Measurements from ENCODE around the gene TOMM34. TPM values are rescaled to one million over a fixed set of nuclear protein-coding genes. Genes with fewer than 3 reads are reported as not detected.

The TOMM34 gene
- 40.1 and 40.9 TPM in 2 replicates for total RNA-seq
- long read RNA-seq, transcript TOMM34-201 (7 exons, 2,062 nt) = major isoform, 345 of 386 reads
- long read RNA-seq, partial matches to known transcripts = 9 of 386 reads
- long read RNA-seq, other reads (novel, unspliced or antisense) = 32 of 386 reads

DNA sequence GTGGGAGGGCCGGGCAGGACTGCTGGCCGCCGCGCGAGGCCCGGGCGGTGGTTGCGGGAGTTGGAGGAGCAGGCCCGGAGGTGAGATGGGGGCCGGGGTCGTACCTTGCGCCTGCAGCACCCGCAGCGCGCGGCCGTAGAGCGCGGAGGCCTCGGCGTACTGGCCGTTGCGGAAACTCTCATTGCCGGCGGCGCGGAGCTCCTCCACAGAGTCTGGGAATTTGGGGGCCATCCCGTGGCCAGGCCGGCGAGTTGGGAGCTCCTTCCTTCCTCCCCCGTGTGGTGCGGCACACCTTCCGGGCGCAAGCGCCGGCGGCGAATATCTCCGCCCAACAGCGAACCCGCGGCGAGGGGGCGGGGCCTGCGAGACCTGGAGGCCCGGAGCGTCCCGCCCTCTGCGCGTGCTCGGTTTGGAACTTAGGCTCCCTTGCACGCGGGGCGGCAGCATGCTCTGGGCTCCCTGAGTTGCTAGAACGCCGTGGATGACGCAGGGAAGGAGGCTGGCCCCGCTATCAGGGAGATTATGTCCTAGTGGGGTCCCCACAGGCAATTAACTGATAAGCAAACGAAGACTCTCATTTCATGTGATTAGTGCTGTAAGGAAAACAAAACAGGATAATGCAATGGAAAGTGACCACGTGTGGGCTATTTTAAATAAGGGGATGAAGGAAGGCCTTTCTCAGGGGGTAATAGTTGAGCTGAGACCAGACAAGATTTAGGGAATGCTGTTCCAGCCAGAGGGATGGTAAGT, at the start of gene TOMM34:
Gene TOMM34, minus strand, starts transcription at position 295 of the 750 bp plus-strand sequence. Its CDS starts 64 bp downstream, at position 231.
- Mint-ChIP-seq H3K27ac (peak within 1 kb of the TSS; percentile 97), H3K4me3 (ENCODE audit: low read depth) (peak within 1 kb of the TSS; percentile 90), H3K27me3 (no peaks in the 10 kb centered on the region), H3K36me3 (ENCODE audit: insufficient read depth) (peaks cover 3% of the 10 kb centered on the region), H3K9me3 (ENCODE audit: low read depth) (no peaks in the 10 kb centered on the region), H3K4me1 (ENCODE audit: low read depth) (peaks cover 31% of the 10 kb centered on the region)
- TF ChIP-seq, protein P1, sequence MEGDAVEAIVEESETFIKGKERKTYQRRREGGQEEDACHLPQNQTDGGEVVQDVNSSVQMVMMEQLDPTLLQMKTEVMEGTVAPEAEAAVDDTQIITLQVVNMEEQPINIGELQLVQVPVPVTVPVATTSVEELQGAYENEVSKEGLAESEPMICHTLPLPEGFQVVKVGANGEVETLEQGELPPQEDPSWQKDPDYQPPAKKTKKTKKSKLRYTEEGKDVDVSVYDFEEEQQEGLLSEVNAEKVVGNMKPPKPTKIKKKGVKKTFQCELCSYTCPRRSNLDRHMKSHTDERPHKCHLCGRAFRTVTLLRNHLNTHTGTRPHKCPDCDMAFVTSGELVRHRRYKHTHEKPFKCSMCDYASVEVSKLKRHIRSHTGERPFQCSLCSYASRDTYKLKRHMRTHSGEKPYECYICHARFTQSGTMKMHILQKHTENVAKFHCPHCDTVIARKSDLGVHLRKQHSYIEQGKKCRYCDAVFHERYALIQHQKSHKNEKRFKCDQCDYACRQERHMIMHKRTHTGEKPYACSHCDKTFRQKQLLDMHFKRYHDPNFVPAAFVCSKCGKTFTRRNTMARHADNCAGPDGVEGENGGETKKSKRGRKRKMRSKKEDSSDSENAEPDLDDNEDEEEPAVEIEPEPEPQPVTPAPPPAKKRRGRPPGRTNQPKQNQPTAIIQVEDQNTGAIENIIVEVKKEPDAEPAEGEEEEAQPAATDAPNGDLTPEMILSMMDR (IDR thresholded peaks at IDR 0.05; ENCODE audit: unreplicated experiment) = no peak
- DNase-seq (ENCODE audit: low spot score, unreplicated experiment) = peak; percentile 87

- no peaks in the 10 kb centered on the region for H3K9me3 Mint-ChIP-seq (ENCODE audit: low read depth)
- TF ChIP-seq, protein P1 (IDR thresholded peaks at IDR 0.05; ENCODE audit: unreplicated experiment) = no peak
- no peaks in the 10 kb centered on the region for H3K27me3 Mint-ChIP-seq
- no peak for DNase-seq (ENCODE audit: low spot score, unreplicated experiment)
- no peaks in the 10 kb centered on the region for H3K4me1 Mint-ChIP-seq (ENCODE audit: low read depth)
- H3K36me3 Mint-ChIP-seq (ENCODE audit: insufficient read depth) = peaks cover 19% of the 10 kb centered on the region
- no peak overlapping the region for H3K27ac Mint-ChIP-seq
- no peak overlapping the region for H3K4me3 Mint-ChIP-seq (ENCODE audit: low read depth)
Measured at GRCh38 chr20:45008521-45009049, 48.4 kb upstream of the TOMM34 start.

- Mint-ChIP-seq H3K27ac (no peak overlapping the region), H3K4me1 (ENCODE audit: low read depth) (no peaks in the 10 kb centered on the region)
- DNase-seq (ENCODE audit: low spot score, unreplicated experiment) = no peak
Measured at GRCh38 chr20:44997668-44998067, 37.5 kb upstream of the TOMM34 start.

DNA sequence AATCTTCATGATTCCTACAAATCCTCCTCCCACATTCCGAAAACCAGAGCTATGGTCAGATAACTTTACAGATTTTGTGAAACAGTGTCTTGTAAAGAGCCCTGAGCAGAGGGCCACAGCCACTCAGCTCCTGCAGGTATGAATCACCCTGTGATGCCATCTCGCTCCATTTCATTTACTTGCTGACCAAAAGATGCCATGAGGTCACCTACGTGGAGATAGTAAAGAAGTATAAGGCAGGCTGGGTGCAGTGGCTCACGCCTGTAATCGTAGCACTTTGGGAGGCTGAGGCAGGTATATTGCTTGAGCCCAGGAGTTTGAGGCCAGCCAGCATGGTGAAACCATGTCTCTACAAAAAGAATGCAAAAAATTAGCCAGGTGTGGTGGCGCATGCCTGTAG, 37.0 kb upstream of the TOMM34 start:
- TF ChIP-seq, protein P1 (IDR thresholded peaks at IDR 0.05; ENCODE audit: unreplicated experiment) = no peak
- Mint-ChIP-seq H3K4me3 (ENCODE audit: low read depth) (no peak overlapping the region), H3K27me3 (no peaks in the 10 kb centered on the region), H3K4me1 (ENCODE audit: low read depth) (no peaks in the 10 kb centered on the region), H3K36me3 (ENCODE audit: insufficient read depth) (peaks cover 22% of the 10 kb centered on the region), H3K9me3 (ENCODE audit: low read depth) (no peaks in the 10 kb centered on the region), H3K27ac (no peak overlapping the region)
- no peak for DNase-seq (ENCODE audit: low spot score, unreplicated experiment)

More at GRCh38 chr20:44997668-44998067, 37.5 kb upstream of the TOMM34 start:
- Mint-ChIP-seq H3K36me3 (ENCODE audit: insufficient read depth) (peaks cover 22% of the 10 kb centered on the region), H3K4me3 (ENCODE audit: low read depth) (no peak overlapping the region), H3K9me3 (ENCODE audit: low read depth) (no peaks in the 10 kb centered on the region), H3K27me3 (no peaks in the 10 kb centered on the region)
- TF ChIP-seq, protein P1 (IDR thresholded peaks at IDR 0.05; ENCODE audit: unreplicated experiment) = no peak

DNA sequence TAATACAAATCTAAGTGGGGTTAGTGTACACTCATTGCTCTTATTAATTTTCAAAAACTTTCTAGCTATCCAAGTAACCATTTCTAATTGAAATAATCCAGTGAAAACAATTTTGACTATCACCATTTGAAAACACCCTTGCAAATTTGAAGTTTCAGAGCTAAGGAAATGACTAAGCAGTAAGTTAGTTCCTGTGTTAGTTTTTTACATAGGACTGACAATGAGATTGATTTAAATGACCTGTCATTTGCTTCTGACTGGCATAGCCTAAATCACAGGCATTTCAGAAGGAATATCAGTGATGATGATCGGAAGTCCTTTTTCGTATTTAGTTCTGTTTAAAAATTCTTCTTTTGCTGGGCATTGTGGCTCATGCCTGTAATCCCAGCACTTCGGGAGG, 33.1 kb upstream of the TOMM34 start:
- Mint-ChIP-seq H3K36me3 (ENCODE audit: insufficient read depth) (peaks cover 17% of the 10 kb centered on the region), H3K4me3 (ENCODE audit: low read depth) (no peak overlapping the region), H3K27ac (no peak overlapping the region), H3K27me3 (no peaks in the 10 kb centered on the region), H3K9me3 (ENCODE audit: low read depth) (no peaks in the 10 kb centered on the region), H3K4me1 (ENCODE audit: low read depth) (no peaks in the 10 kb centered on the region)
- TF ChIP-seq, protein P1 (IDR thresholded peaks at IDR 0.05; ENCODE audit: unreplicated experiment) = no peak
- no peak for DNase-seq (ENCODE audit: low spot score, unreplicated experiment)
